Measurements from ENCODE around the gene HS6ST1. TPM values are rescaled to one million over a fixed set of nuclear protein-coding genes. Genes with fewer than 3 reads are reported as not detected.

Gene HS6ST1
- total and polyA plus RNA-seq, 2 donors (not counting 1 experiment from before 2014, with no cell fraction given) = 7.8 to 22.7 TPM

GRCh38 chr2:128347701-128348539, 29.3 kb upstream of the HS6ST1 start:
- Histone ChIP-seq H3K27ac (ENCODE audit: low read length in 2 of 2) (no peak overlapping the region), H2AFZ (ENCODE audit: insufficient read depth, low read depth, low read length, poor library complexity, severe bottlenecking) (no peak overlapping the region), H3K9ac (ENCODE audit: low read length) (no peak overlapping the region), H3K9me3 (ENCODE audit: control extremely low read depth in 1 of 3, control insufficient read depth in 2 of 3, insufficient read depth in 1 of 3, low read length in 2 of 3) (peaks cover 0 to 13% (median 12%) of the 10 kb centered on the region in 3 donors), H3K4me2 (replicated peaks; ENCODE audit: low read depth, low read length, poor library complexity, severe bottlenecking) (no peak overlapping the region), H3K27me3 (replicated peaks in 1 of 4; ENCODE audit: control extremely low read depth in 1 of 4, control insufficient read depth in 3 of 4, insufficient read depth in 4 of 4, low read length in 3 of 4) (no peaks in the 10 kb centered on the region), H3K4me1 (ENCODE audit: control insufficient read depth in 2 of 2, insufficient read depth in 2 of 2, low read length in 2 of 2) (no peaks in the 10 kb centered on the region), H3K36me3 (replicated peaks in 1 of 2; ENCODE audit: control extremely low read depth in 1 of 2, control insufficient read depth in 1 of 2, extremely low read depth in 1 of 2, insufficient read depth in 2 of 2, low read length in 1 of 2) (no peaks in the 10 kb centered on the region), H4K20me1 (ENCODE audit: control insufficient read depth, insufficient read depth, low read length, poor library complexity, severe bottlenecking) (no peaks in the 10 kb centered on the region), H3K4me3 (ENCODE audit: control extremely low read depth in 1 of 5, extremely low read depth in 1 of 5, insufficient read depth in 1 of 5, low read depth in 2 of 5, low read length in 4 of 5) (no peak overlapping the region), H3K79me2 (ENCODE audit: control insufficient read depth, insufficient read depth, low read length) (no peaks in the 10 kb centered on the region)
- TF ChIP-seq EZH2 (IDR thresholded peaks at IDR 0.05; ENCODE audit: borderline replicate concordance, insufficient read depth, low read depth, low read length, poor library complexity, severe bottlenecking) = no peak
- TF ChIP-seq CTCF (IDR thresholded peaks at IDR 0.05) = no peak
- DNase-seq = no peak
- ChIA-PET POLR2A (no interaction called here), CTCF (interaction anchor here (0.5 kb wide), 1 partner anchor 804 kb away, joined by 3 read pairs; no protein-coding TSS in a partner anchor)
- H3K9me3 Mint-ChIP-seq (ENCODE audit: insufficient read depth) = peaks cover 6% of the 10 kb centered on the region
- no peak for ATAC-seq (ENCODE audit: low read depth)
- 97% methylated on average over 13 of the region's 16 CpGs for WGBS (ENCODE audit: insufficient coverage)
- H3K4me1 Mint-ChIP-seq = no peaks in the 10 kb centered on the region
- no peaks in the 10 kb centered on the region for H3K27me3 Mint-ChIP-seq
- no peak overlapping the region for H3K27ac Mint-ChIP-seq
- intact Hi-C loops (cut with micrococcal nuclease) = no loop called here
- no peak overlapping the region for H3K4me3 Mint-ChIP-seq

- Histone ChIP-seq H3K36me3 (replicated peaks in 1 of 2; ENCODE audit: control extremely low read depth in 1 of 2, control insufficient read depth in 1 of 2, extremely low read depth in 1 of 2, insufficient read depth in 2 of 2, low read length in 1 of 2) (no peaks in the 10 kb centered on the region), H3K9ac (ENCODE audit: low read length) (no peak overlapping the region), H2AFZ (ENCODE audit: insufficient read depth, low read depth, low read length, poor library complexity, severe bottlenecking) (no peak overlapping the region), H4K20me1 (ENCODE audit: control insufficient read depth, insufficient read depth, low read length, poor library complexity, severe bottlenecking) (no peaks in the 10 kb centered on the region), H3K4me3 (ENCODE audit: control extremely low read depth in 1 of 5, extremely low read depth in 1 of 5, insufficient read depth in 1 of 5, low read depth in 2 of 5, low read length in 4 of 5) (no peak overlapping the region), H3K4me1 (ENCODE audit: control insufficient read depth in 2 of 2, insufficient read depth in 2 of 2, low read length in 2 of 2) (no peaks in the 10 kb centered on the region), H3K9me3 (ENCODE audit: control extremely low read depth in 1 of 3, control insufficient read depth in 2 of 3, insufficient read depth in 1 of 3, low read length in 2 of 3) (peaks cover 0 to 11% (median 8%) of the 10 kb centered on the region in 3 donors), H3K27ac (ENCODE audit: low read length in 2 of 2) (no peak overlapping the region), H3K27me3 (replicated peaks in 1 of 4; ENCODE audit: control extremely low read depth in 1 of 4, control insufficient read depth in 3 of 4, insufficient read depth in 4 of 4, low read length in 3 of 4) (no peaks in the 10 kb centered on the region), H3K79me2 (ENCODE audit: control insufficient read depth, insufficient read depth, low read length) (no peaks in the 10 kb centered on the region), H3K4me2 (replicated peaks; ENCODE audit: low read depth, low read length, poor library complexity, severe bottlenecking) (no peak overlapping the region)
- Mint-ChIP-seq H3K4me1 (no peaks in the 10 kb centered on the region), H3K27me3 (no peaks in the 10 kb centered on the region), H3K27ac (no peak overlapping the region), H3K4me3 (no peak overlapping the region), H3K9me3 (ENCODE audit: insufficient read depth) (peaks cover 6% of the 10 kb centered on the region)
- ATAC-seq (ENCODE audit: low read depth) = no peak
- DNase-seq = no peak
- WGBS (ENCODE audit: insufficient coverage) = 95% methylated on average over 14 of the region's 14 CpGs
- CTCF ChIA-PET = no interaction called here
- POLR2A ChIA-PET = no interaction called here
- TF ChIP-seq EZH2 (IDR thresholded peaks at IDR 0.05; ENCODE audit: borderline replicate concordance, insufficient read depth, low read depth, low read length, poor library complexity, severe bottlenecking) (no peak), CTCF (IDR thresholded peaks at IDR 0.05) (no peak)
- intact Hi-C loops (cut with micrococcal nuclease) = no loop called here
Observed at GRCh38 chr2:128347171-128347558, 28.5 kb upstream of the HS6ST1 start.

All from B cell (primary cell).